Measurements from ENCODE around the gene POTEG.
"Not testable (repeated sequence)": the region's sequence is repeated elsewhere in the genome, so short reads cannot be mapped to it uniquely, and the experiment has no call there.

GRCh38 chr14:19362803-19363202, 71.3 kb downstream of the POTEG start:
- TF ChIP-seq CTCF (IDR thresholded peaks at IDR 0.05); POLR2AphosphoS5 (IDR thresholded peaks at IDR 0.05); POLR2A (IDR thresholded peaks at IDR 0.05; ENCODE audit: low read depth): not testable (repeated sequence)

Measured in esophagus muscularis mucosa (tissue), 3 donors.